ENCODE data around the gene HACL1.

HACL1 gene

DNA sequence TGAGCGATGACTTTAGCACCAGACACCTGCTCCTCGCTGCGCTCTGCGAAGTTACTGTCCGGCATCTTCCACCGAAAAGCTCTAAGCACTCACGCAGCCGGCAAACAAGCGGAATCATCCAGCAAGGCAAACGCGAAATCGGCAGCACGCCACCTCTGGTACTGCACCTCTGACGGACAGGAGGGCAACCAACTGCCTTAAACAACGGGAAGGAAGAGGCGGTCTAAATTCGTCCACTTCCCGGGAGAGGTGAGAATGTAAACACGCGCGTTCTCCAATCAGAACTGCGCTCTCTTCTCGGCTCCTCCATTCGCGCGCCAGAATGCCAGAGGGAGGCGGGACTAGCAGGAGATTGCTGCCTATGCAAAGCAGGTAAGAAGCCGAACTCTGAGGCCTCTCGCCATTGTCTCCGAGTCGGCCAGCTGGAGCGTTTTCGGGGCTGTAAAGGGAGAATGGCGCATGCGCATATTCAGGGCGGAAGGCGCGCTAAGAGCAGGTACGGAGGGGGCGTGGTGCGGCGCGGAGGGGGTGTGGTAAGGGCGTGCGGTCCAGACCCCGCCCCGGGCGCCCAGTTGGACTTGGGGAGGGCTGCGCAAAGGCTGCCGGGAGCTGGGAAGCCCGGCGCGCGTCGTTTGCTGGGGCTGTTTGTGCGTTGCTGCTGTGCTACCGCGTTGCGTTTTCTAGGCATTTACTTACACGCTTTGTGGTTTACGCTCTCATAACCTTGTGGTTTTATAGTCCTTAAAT lies at the start of gene HACL1, which contains the start of gene BTD:
TSS of gene HACL1 (minus strand) at position 171 of the 747 bp plus-strand sequence. CDS start at position 65, 106 bp downstream.
TSS of gene BTD (plus strand) at position 347 of the 747 bp plus-strand sequence. CDS start 33,695 bp downstream, outside the sequence.
- DNase-seq (ENCODE audit: low read depth in 3 of 3, low spot score in 1 of 3) = peak; percentile 94 to 98 (median 96)

DNA sequence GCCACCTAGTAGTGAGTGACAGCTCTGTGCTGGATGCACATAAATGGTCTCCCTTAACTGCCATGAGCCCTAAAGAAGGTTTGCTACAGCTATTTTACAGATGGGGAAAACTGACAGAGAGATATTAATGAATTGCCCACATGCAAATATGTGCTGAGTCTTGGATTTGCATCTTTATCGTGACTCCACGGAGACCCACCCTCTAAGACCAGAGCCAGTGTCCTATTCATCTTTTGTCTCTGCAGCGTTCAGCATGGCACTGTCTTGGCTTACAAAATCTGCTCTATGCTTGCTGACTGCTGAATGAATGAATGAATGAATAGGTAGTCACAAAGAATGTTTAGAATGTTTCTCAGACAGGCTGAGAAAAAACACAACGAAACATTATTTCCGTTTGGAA lies 48.5 kb upstream of the HACL1 start:
- DNase-seq (ENCODE audit: low read depth in 3 of 3, low spot score in 1 of 3) = no peak

DNA sequence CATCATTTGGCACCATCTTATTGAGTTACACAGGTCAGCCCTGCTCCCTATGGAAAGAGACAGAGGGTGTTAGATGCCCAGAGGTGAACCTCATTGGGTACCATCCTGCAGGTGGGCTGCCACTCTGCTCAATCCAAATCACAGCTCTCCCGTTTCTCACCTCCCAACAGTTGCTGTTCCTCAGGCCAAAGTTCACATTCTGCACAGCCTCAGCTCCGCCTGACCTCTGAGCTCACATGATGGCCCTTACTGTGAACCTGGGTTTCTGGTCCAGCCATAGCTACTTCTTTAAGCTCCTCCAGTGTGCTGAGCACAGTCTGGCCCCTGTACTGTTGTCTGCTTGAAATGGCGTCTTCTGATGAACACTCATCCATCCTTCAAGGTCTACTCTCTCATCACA lies 48.0 kb upstream of the HACL1 start:
- no peak for DNase-seq (ENCODE audit: low read depth in 3 of 3, low spot score in 1 of 3)

DNA sequence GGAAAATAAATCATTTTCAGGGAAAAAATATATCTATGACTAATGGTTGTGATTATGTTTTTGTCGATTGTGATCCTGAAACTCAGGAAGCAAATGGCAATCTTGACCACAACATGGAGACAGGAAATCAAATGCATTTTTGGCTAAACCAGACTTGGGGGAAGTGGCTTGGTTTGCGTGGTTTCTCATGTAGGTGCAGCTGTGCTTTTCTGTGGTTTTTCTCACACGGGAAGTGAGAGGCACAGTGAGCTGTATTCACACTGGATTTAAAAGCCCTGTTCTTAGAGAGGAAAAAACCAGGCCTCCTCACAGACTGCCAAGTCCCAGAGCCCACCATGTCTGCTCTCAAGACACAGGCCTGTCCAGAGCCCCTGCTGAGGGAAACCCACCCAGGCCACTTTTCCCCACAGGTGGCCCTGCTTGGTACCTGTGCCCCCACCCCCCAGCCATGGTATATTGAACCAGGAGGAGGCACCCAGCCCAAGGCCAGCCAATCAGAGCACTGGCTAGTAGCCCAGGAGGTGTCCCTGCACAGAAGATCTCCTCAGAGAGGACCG lies 46.3 kb upstream of the HACL1 start:
- DNase-seq (ENCODE audit: low read depth in 3 of 3, low spot score in 1 of 3) = no peak

DNA sequence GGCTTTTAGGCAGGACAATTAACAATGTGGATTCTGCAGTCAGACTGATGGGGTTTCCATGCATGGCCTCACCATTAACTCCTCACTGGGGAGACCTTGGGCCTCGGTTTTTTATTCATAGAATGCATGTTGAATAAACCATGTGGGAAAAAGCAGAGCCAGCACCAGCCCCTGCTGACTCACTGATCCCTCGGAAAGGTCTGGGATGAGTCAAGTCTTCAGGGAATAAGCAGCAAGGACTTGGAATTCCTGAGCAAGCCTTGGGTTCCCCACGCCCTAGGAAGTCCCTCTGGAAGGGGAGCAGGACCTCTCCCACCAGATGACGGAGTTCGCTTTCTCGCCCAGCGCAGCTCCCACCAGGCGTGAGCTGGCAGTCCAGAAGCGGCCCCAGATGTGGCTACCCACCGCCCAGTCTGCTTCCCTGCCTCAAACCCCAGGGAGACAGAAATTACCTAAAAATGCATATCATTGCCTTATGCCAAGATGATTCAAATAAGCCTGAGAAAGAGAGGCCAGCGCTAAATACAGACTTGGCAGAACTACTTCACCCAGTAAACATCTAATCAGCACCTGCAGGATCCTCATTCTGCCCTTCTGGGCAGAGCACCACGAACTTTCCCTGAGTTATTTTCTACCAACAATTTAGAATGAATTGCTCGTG lies 45.6 kb upstream of the HACL1 start:
- DNase-seq (ENCODE audit: low read depth in 3 of 3, low spot score in 1 of 3) = no peak

DNA sequence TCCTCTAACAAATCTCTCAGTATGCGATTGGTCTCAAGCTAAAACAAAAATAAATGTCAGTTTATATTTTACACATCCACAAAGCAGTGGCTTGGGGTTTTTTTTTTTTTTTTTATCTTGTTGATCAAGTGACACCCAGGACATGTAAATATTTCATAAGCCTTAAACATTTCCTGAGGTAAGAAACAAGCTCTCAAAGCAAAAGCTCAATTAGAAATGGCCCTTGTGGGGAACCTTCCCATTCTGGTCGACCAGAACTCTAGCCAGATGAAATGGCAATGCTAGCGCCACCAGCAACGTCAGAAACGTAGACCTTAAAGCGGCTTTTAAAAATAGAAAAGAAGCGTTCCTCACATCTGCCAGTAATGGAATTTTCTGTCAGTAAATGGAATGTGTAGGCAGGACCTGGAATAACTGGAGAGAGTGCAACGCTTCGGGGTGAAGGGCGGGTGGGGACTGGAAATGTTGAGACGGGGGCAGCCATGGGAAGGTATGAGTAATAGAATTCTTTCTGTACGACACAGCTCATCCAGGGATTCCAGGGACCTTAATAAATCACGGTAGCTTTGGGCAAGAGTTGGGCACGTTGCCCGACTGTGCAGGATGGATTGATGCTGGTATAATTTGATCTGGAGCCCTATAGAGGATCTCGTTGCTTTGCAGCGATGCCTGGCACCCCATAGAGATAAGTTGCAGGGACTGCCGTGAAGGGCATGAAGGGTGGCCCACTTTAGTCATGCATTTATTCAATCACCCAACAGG lies 44.6 kb upstream of the HACL1 start:
- no peak for DNase-seq (ENCODE audit: low read depth in 3 of 3, low spot score in 1 of 3)

DNA sequence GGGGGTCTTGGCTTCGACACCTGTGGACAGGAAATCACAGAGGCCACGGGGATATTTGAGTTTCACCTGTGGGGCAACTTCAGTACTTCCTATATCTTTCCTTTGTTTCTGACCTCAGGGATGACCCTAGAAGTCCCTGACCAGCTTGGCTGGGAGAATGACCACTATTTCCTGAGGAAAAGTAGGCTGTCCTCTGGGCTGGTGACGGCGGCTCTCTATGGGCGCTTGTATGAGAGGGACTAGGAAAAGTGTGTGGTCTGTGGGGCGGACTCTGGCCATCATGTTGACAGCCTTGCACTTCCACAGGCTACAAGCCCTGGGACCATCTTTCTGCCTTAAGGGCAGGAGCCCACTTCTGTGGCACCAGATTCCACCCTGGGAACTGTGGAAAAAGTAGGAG lies 43.9 kb upstream of the HACL1 start:
- DNase-seq (ENCODE audit: low read depth in 3 of 3, low spot score in 1 of 3) = no peak

DNA sequence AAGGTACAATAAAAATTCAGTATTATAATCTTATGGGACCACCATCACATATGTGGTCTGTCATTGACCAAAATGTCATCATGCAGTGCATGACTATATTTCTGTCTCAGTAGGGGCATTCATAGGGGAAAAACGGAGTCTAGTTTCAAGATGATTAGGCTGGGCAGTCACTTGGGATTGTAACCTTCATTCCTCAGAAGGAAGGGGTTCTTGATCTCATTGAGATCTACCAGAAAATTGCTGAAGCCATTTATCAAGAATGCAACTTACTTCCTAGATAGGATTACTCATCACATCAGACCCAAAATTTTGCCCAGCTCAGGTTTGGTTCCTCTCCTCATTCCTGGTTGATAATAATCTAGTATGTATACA lies 37.5 kb upstream of the HACL1 start:
- DNase-seq (ENCODE audit: low read depth in 3 of 3, low spot score in 1 of 3) = no peak

DNA sequence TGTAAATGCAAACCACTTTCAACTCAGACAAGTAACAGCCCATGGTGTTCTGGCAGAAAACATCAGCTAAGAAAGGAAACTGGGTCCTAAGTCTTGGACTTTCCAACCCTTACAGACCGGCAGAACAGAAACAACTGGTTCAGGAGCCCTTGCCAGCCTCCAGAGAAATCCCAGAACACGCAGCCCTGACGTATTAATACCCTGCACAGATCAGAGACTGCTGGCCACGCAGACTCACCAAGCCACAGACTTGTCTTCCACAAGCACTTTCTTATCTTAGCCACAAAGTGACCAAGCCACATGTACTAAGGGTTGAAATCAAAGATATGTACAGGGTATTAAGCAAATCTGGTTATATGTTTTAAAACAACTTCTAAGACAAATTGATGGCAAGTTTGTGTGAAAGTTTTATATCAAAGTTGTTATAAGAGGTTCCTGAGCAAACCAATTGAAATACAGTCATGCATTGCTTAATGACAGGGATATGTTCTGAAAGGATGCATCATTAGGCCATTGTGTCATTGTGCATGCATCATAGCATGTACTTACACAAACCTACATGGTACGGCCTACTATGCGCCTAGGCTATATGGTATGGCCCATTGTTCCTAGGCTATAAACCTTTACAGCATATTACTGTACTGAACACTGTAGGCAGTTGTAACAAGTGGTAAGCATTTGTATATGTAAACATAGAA lies 37.0 kb upstream of the HACL1 start:
- DNase-seq (ENCODE audit: low read depth in 3 of 3, low spot score in 1 of 3) = no peak

DNA sequence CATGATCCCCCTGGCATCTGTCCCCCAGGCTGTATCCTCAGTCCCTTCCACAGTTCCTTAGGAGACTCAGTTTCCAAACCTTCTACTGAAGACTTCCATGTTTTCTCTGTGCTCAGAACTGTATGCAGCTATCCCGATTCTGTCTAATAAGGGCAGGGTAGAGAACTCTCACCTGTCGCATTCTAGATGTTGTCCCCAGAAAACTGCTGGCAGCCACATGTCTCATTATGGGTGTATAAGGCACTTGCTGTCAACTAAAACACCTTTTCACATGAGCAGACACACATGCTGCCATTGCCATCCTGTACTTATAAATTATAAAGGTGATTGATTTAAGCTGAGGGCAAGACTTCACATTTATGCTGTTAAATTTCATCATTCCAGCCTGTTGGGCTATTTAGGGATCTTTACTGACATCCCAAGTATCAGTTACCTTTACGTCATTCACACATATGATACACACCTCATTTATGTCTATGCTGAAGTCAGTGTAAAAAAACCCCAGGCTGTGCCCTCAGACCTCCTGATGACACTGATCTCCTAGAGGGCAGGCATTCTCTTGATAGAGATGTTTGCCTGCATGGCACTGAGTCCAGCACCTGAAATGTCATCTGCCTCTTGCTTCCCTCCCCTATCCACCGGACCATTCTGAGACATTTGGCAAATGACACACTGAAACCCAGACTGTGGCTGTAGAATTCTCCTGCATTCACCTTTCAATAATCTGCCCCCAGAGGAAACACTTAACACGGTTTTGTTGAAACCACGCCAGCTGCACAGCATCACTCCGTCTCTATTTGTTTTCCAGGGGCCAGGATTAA lies 36.0 kb upstream of the HACL1 start:
- DNase-seq (ENCODE audit: low read depth in 3 of 3, low spot score in 1 of 3) = no peak

DNA sequence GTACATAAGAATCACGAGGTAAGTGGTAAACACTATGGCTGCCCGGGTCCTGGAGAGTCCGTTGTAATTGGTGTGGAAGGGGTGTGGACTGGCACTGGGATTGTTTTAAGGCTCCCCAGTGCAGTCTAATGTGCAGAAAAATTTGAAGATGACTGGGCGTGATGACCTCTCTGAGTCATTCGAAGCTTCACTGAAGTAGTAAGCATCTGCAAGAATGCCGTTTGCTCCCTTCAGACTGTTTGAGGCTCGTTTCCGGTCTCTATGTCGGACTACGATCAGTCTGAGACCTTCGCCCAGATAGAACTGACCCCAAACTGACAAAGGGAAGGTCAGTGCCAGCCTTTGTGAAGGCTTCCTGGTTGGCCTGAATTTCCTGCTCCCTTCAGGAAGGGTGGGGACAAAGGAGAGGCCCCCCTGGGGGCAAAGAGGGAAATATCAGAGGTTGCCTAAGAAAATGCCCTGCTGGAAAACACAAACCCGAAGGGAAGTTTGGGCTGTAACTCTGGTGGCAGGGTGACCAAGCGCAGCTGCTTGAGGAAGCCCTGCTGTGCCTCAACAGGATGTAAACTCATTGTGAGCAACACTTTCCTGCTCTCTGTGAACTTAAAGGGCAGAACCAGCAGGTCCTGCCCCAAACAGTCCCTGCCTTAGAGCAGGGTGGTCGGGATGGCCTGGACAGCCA lies 34.8 kb upstream of the HACL1 start:
- DNase-seq (ENCODE audit: low read depth in 3 of 3, low spot score in 1 of 3) = no peak

DNA sequence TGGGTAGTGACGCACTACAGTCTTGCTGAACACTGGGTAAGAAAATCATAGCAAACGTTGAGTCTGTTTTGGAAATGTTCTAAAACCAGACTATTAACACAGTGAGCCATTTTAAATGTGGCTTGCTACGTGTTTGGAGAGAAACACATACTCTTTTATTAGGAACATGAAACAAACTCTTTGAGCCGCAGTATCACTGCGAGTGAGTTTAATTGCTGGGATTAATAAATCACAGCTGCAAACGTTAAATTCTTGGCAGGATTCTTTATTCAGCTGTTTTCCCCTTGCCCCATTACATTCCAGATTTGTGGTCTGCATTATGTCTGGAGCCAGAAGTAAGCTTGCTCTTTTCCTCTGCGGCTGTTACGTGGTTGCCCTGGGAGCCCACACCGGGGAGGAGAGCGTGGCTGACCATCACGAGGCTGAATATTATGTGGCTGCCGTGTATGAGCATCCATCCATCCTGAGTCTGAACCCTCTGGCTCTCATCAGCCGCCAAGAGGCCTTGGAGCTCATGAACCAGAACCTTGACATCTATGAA lies 33.8 kb upstream of the HACL1 start:
- no peak for DNase-seq (ENCODE audit: low read depth in 3 of 3, low spot score in 1 of 3)

DNA sequence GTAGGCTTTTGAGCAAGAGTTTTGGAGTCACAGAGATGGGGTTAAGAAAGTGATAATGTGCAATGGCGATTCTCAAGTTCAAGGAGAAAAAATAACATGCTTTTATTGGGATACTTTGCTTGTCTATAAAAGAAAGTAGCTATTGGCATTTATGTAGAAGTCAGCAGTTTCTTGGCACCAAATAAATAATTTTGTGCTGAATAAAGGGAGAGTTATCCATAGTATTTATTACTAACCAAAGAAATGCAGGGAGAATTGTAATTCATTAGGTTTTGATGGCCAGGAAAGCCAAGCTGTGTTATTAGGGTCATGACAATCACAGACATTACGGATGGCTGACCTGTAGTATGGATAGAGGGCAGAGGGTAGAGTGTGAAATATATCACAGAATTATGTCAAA lies 33.3 kb upstream of the HACL1 start:
- no peak for DNase-seq (ENCODE audit: low read depth in 3 of 3, low spot score in 1 of 3)

DNA sequence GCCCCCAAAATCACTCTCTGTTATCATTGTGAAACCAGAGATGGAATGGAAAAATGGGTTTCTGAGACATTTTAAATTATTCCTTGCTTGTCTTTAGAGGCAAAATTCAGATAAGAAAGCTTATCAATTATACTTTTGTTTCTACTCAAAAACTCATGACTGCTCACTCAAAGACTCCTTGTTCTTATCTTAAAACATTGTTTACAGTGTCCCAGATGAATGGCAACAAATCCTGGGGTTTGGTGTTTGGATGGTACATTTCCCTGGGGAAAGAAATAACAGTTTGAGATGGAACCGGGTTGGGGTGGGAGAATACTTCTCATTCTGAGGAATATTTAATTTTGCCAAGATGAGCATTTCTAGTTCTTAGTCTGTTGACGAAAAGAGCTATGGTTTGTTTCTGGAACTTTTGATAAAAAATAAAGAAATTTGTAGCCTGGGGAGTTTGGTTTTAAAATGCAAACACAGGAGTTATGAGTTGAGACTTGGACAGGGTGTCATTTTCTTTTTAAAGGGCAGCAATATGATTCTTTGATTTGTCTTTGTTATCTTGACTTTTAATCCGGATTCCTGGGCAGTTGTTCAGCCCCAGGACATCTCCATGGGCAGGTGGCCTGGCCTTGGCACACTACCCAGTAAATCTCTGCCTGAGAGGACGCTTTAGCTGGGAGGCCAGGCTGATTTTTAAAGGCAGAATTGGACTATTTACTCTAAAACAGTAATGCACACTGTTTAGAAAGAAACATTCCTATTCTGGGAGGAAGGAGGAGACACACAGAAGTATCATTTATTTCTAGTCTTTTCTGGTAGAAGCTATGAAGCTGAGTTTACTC lies 32.6 kb upstream of the HACL1 start:
- no peak for DNase-seq (ENCODE audit: low read depth in 3 of 3, low spot score in 1 of 3)

DNA sequence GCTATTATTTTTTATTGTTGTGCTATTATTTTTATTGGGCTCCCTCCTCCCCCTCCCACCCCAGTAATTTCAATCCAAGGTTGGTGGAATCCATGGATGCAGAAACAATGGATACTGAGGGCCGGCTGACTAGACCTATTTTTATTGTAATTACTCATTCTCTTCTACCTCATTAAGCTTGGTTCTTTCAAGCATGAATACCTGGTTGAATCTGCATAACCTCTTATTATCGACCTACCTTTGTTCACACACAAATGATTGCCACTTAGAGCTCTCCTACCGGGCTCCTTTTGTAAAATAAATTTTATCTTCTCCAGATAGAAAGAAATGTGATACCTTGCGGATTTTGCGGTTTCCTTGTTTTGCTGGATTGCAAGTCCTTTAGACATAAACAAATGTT lies 31.8 kb upstream of the HACL1 start:
- DNase-seq (ENCODE audit: low read depth in 3 of 3, low spot score in 1 of 3) = no peak

DNA sequence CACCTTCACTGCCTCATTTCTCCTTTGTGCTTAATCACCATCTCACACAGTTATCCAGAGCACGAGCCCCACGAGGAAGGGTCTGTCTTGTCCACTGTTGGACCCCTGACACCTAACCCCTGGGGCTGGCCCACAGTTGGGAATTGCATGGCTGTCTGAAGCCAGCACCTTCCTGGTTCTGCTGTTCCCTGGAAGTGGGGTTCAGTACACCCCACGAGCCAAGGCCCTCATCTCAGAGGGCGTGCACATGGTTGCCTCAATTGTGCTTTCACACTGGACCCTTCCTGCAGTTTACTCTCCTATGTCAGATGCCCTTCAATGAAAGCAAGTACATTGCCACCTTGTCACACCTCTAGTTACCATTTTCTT lies 30.8 kb upstream of the HACL1 start:
- no peak for DNase-seq (ENCODE audit: low read depth in 3 of 3, low spot score in 1 of 3)

DNA sequence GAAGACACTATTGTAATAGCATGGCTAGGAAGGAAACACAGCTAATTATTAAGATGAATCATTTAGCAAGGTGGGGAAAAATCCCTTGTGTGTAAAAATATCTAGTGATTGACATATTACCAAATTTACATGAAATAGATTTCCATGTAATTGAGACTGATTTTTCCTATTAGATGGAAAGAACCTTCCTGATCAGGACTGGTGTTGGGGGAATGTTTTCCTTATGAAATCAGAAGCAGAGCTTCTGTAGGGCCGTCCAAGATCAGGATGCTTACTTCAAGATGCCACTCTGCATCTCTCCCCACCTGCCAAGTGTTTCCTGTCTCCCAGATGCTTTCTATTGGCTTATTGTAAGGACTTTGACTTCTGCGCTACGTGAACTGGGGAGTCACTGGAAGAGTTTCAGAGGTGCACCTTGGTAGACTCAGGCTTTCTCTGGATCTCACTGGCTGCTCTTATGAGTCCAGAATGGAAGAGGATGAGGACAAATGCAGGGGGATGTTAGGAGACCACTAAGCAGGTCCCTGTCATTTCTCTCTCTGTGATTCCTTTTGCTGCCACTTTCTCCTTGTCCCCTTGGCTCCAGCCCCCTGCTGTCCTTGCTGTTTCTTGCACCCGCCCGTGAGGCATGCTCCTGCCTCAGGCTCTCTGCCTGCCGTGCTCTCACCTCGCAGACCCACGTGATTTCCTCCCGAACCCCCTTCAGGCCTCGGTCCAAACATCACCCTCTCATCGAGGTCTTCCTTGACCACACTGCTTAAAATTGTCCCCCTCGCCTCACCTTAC lies 30.2 kb upstream of the HACL1 start:
- DNase-seq (ENCODE audit: low read depth in 3 of 3, low spot score in 1 of 3) = no peak

Data from stimulated activated CD4-positive, alpha-beta T cell treated with anti-CD3 and anti-CD28 coated beads, TNF-alpha, amount 100 ng/mL, for 1 hour (primary cell).